Peyer's patch (tissue), 4 donors: ENCODE data around the gene SSTR5. TPM values are rescaled to one million over a fixed set of nuclear protein-coding genes. Genes with fewer than 3 reads are reported as not detected.

ENCODE experiments used
- DNase-seq, 3 donors: peaks; one replicate each; pipeline ENCODE4 v3.0.0-alpha.2; 2017 to 2019
- H3K27ac ChIP-seq, 4 donors: fragments of 200-600 bp; sonication (generic); one replicate each; pipeline ENCODE4 v1.5.1; 2016 to 2019
- H3K27me3 ChIP-seq, 2 donors: fragments of 200-600 bp; sonication (generic); one replicate each; pipeline ENCODE4 v1.5.1; 2019
- H3K36me3 ChIP-seq, 3 donors: fragments of 200-600 bp; sonication (generic); one replicate each; pipeline ENCODE4 v1.5.1; 2016 to 2019
- H3K4me1 ChIP-seq, 4 donors: fragments of 200-600 bp; sonication (generic); one replicate each; pipeline ENCODE4 v1.5.1; 2016 to 2019
- H3K4me3 ChIP-seq, 4 donors: fragments of 200-600 bp; sonication (generic); 1 replicate in 3 of 4; 2 replicates in 1 of 4; pipeline ENCODE4 v1.5.1; 2016 to 2019; ENCODE audit warnings: mild to moderate bottlenecking in 1 of 4
- H3K9me3 ChIP-seq, 4 donors: fragments of 200-600 bp; sonication (generic); one replicate each; pipeline ENCODE4 v1.5.1; 2016 to 2019; ENCODE audit warnings: mild to moderate bottlenecking in 1 of 4
- CTCF ChIP-seq, 6 experiments: fragments of 450-650 bp in 4 of 6; fragments of 200-600 bp in 2 of 6; sonication (generic) in 1 of 6; IDR thresholded peaks; one replicate each; pipeline ENCODE4 v1.5.1; 2017 to 2019; ENCODE audit warnings: antibody characterized with exemption in 6 of 6, mild to moderate bottlenecking in 3 of 6, moderate library complexity in 1 of 6
- POLR2A ChIP-seq, 2 donors: fragments of 450-650 bp; IDR thresholded peaks; one replicate each; pipeline ENCODE4 v1.5.1; 2017; ENCODE audit warnings: antibody characterized with exemption in 2 of 2, mild to moderate bottlenecking in 2 of 2, moderate library complexity in 2 of 2
- total RNA-seq, 4 donors: library from RNA; depleted of rRNA; stranded (reverse); fragments of >200 nt; gene quantifications; one replicate each; pipeline ENCODE4 v1.1.0, GENCODE V29; 2016

SSTR5 gene
- total RNA-seq, 4 donors from 2014 or later, result 1.5 to 2.1 TPM; not detected in 2

- peaks cover 0 to 5% (median 0%) of the 10 kb centered on the region in 4 donors for H3K4me1 ChIP-seq
- no peak for DNase-seq
- H3K36me3 ChIP-seq, result no peaks in the 10 kb centered on the region
- H3K27ac ChIP-seq, result no peak overlapping the region
- peaks cover 0 to 9% of the 10 kb centered on the region in 2 donors for H3K27me3 ChIP-seq
- no peak overlapping the region for H3K4me3 ChIP-seq
- TF ChIP-seq POLR2A (IDR thresholded peaks at IDR 0.05), result no peak
- no peak for TF ChIP-seq CTCF (IDR thresholded peaks at IDR 0.05)
- no peaks in the 10 kb centered on the region for H3K9me3 ChIP-seq
Observed at GRCh38 chr16:1050516-1050915, 22.0 kb upstream of the SSTR5 start.

- Histone ChIP-seq H3K27ac (no peak overlapping the region), H3K36me3 (no peaks in the 10 kb centered on the region), H3K27me3 (peaks cover 0 to 9% of the 10 kb centered on the region in 2 donors), H3K9me3 (no peaks in the 10 kb centered on the region), H3K4me1 (peaks cover 0 to 5% (median 0%) of the 10 kb centered on the region in 4 donors), H3K4me3 (no peak overlapping the region)
- DNase-seq, result no peak
- TF ChIP-seq CTCF (IDR thresholded peaks at IDR 0.05), result no peak
- TF ChIP-seq POLR2A (IDR thresholded peaks at IDR 0.05), result no peak
Observed at GRCh38 chr16:1050921-1051320, 21.6 kb upstream of the SSTR5 start.

- no peak overlapping the region for H3K27ac ChIP-seq
- TF ChIP-seq POLR2A (IDR thresholded peaks at IDR 0.05) (no peak), CTCF (IDR thresholded peaks at IDR 0.05) (no peak)
- no peaks in the 10 kb centered on the region for H3K36me3 ChIP-seq
- no peak overlapping the region for H3K4me3 ChIP-seq
- DNase-seq, result no peak
- no peaks in the 10 kb centered on the region for H3K9me3 ChIP-seq
- peaks cover 0 to 5% (median 0%) of the 10 kb centered on the region in 4 donors for H3K4me1 ChIP-seq
- peaks cover 0 to 9% of the 10 kb centered on the region in 2 donors for H3K27me3 ChIP-seq
Observed at GRCh38 chr16:1051446-1051845, 21.1 kb upstream of the SSTR5 start.

- Histone ChIP-seq H3K36me3 (no peaks in the 10 kb centered on the region), H3K4me3 (no peak overlapping the region), H3K9me3 (peaks cover 0 to 11% (median 0%) of the 10 kb centered on the region in 4 donors), H3K4me1 (peaks cover 0 to 5% (median 0%) of the 10 kb centered on the region in 4 donors), H3K27ac (no peak overlapping the region), H3K27me3 (peaks cover 0 to 9% of the 10 kb centered on the region in 2 donors)
- no peak for TF ChIP-seq POLR2A (IDR thresholded peaks at IDR 0.05)
- TF ChIP-seq CTCF (IDR thresholded peaks at IDR 0.05), result no peak
- no peak for DNase-seq
Observed at GRCh38 chr16:1052721-1053120, 19.8 kb upstream of the SSTR5 start.

GRCh38 chr16:1053121-1053521 lies 19.4 kb upstream of the SSTR5 start:
- peaks cover 0 to 14% (median 0%) of the 10 kb centered on the region in 4 donors for H3K9me3 ChIP-seq
- no peak overlapping the region for H3K4me3 ChIP-seq
- H3K36me3 ChIP-seq, result no peaks in the 10 kb centered on the region
- H3K27ac ChIP-seq, result no peak overlapping the region
- TF ChIP-seq CTCF (IDR thresholded peaks at IDR 0.05) (no peak), POLR2A (IDR thresholded peaks at IDR 0.05) (no peak)
- peaks cover 0 to 5% (median 0%) of the 10 kb centered on the region in 4 donors for H3K4me1 ChIP-seq
- peaks cover 0 to 7% of the 10 kb centered on the region in 2 donors for H3K27me3 ChIP-seq
- no peak for DNase-seq
